COR-L47 (cell line): ENCODE results near the gene NEK1.
A peak's percentile ranks its signal among the peaks of the same experiment; 100 is the strongest.
"Not testable (repeated sequence)": the region's sequence is repeated elsewhere in the genome, so short reads cannot be mapped to it uniquely, and the experiment has no call there.

ENCODE experiments used
- DNase-seq: peaks from one replicate; lab custom pipeline; 2025; lab: John Stamatoyannopoulos, UW

Gene NEK1

GRCh38 chr4:169601016-169601771 lies 11.2 kb downstream of the NEK1 start:
- DNase-seq = no peak

- DNase-seq = no peak
These were observed 17.7 kb downstream of the NEK1 start for GRCh38 chr4:169594560-169595195.

- no peak for DNase-seq
These were observed 19.3 kb downstream of the NEK1 start for GRCh38 chr4:169593050-169593560.

- DNase-seq = no peak
These were observed 28.8 kb downstream of the NEK1 start for GRCh38 chr4:169583563-169583962.

DNA sequence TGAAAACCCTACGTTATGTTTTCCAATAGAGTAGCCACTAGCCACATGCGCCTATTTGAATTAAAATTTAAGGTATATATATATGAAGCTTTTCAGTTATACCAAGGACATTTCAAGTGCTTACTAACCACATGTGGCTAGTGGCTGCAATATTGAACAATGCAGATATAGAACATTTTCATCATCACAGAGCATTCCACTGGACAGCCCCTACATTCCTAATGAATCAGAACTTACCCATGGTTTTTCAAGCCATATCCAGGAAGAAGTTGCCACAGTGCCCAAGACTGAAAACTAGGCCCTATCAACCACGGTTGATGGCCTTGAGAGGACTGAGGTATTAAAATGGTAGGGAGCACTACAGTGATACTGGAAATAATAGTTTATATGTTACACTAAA lies 29.7 kb downstream of the NEK1 start:
- no peak for DNase-seq

GRCh38 chr4:169582203-169582602 lies 30.2 kb downstream of the NEK1 start:
- DNase-seq = no peak

DNA sequence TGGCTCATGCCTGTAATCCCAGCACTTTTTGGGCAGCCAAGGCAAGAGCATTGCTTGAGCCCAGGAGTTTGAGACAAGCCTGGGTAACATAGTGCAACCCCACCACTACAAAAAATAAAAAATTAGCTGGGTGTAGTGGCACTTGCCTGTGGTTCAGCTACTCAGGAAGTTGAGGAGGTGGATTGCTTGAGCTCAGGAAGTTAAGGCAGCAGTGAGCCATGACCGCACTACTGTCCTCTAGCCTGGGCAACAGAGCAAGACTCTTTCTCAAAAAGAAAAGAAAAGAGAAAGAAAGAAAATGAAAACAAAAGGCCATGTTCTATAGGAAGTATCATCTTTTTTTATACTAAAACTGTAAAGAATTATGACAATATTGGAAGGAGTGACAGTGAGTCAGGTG lies 38.5 kb downstream of the NEK1 start:
- DNase-seq = no peak

DNA sequence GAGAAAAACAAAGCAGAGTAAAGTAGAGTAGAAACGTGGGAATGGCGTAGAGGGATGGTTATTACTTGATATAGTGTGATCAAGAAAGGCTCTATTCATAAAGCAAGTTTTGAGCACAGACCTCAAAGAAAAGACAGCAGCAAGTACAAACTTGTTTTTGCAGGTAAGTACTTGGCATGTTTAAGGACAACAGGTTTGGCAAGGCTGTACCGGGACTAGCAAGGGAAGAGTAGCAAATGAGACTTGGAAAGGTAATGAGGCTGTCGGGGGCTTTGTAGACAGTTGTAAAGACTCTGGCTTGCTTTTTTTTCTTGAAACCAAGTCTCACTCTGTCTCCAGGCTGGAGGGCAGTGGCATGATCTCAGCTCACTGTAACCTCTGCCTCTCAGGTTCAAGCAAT lies 40.9 kb downstream of the NEK1 start:
- no peak for DNase-seq

DNA sequence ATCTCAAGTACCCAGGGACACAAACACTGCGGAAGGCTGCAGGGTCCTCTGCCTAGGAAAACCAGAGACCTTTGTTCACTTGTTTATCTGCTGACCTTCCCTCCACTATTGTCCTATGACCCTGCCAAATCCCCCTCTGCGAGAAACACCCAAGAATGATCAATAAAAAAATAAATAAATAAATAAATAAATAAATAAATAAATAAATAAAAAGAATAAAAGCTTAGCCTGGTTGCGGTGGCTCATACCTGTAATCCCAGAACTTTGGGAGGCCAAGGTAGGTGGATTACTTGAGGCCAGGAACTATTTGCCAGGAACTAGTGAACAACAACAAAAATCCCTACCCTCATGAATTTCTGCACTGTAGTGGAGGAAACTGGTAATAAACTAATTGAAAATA lies 41.4 kb downstream of the NEK1 start:
- DNase-seq = not testable (repeated sequence)

- not testable (repeated sequence) for DNase-seq
These were observed 42.1 kb downstream of the NEK1 start for GRCh38 chr4:169570266-169570665.

GRCh38 chr4:169569188-169569587 lies 43.2 kb downstream of the NEK1 start:
- DNase-seq = not testable (repeated sequence)

DNA sequence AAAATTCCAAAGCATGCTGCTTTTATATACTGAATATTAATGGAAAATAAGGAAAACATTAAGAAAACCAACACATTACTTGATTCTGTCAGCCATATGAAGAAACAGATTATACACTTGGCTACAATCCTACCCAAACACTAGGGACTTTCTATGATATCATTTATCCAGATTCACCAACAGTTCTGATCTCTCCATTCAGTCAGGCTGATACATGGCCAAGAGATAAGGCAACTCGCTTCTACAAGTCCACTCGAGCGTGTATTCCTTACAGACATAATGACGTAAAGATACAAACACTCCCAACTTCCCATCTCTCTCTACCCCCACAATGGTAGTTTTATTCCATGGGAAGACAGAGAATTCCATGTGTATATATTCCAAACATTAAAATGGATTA lies 44.5 kb downstream of the NEK1 start:
- DNase-seq = no peak

GRCh38 chr4:169566021-169566818 lies 46.2 kb downstream of the NEK1 start:
- DNase-seq = peak; percentile 56

- DNase-seq = no peak
These were observed 46.8 kb downstream of the NEK1 start for GRCh38 chr4:169565606-169566005.

GRCh38 chr4:169557061-169557636 lies 55.2 kb downstream of the NEK1 start:
- no peak for DNase-seq

- not testable (repeated sequence) for DNase-seq
These were observed 65.8 kb downstream of the NEK1 start for GRCh38 chr4:169546548-169546947.

DNA sequence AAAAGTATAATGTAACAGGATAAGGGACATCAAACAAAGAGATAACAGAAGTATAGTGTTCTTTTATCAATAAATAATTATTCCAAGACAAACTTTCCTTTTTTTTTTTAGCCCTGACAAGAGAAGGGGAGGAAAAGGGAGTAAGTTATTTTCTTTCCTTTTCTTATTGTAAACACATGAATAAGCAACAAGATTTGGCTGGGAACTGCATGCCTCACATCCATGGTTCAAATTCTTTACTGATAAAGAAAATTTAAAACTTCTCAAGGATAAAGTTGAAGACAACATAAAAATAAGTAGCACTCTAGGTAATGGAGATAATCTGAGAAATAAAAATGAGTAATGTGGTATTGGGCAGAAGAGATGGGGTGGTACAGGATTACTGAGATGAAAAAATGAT lies 71.6 kb downstream of the NEK1 start:
- no peak for DNase-seq

DNA sequence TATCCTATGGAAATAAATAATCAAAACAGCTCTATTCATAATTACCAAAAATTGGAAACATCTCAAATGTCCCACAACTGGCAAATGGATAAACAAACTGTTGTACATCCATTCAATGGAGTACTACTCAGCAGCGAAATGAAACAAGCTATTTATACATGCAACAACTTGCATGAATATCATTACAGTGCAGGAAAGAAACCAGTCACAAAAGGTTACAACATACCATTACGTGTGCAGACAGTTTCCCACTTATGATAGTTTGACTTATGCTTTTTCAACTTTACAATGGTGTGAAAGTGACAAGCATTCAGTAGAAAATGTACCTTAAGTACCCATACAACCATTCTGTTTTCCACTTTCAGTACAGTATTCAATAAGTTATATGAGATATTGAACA lies 82.3 kb downstream of the NEK1 start:
- no peak for DNase-seq

DNA sequence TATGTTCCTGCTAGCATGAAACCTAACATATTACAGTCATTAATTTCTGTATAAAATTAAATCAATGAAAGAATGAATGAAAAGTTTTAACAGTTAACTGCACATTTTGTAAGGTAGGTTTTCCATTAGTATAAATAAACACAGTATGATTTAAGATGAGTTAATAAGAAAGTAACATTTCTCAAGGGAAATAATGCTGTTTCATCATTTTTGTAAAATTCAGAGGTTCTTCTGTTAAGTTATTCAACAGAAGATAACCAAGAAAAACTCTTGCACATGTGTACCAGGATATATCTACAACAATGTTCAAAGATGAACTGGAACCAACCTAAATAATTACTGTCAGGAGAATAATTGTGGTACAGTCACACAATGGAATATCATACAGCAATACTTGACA lies 88.6 kb downstream of the NEK1 start:
- DNase-seq = no peak

DNA sequence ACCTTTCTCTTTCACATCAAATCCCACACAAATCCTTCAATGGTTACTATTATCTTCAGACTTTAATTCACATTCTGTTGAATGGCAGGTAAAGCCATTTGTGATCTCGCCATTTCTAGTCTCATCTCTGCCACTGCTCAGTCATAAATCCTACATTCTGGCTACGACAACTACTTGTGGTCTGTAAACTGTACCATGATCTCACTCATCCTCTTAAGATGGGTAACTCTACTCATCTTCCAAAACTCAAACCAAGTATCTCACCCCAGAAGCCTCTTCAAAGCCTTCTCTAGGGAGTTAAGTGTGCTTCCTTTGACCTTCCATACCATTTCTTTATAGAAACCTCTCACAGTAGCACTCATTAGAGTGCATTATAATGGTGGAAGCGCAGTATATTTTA lies 101.8 kb downstream of the NEK1 start:
- DNase-seq = no peak

DNA sequence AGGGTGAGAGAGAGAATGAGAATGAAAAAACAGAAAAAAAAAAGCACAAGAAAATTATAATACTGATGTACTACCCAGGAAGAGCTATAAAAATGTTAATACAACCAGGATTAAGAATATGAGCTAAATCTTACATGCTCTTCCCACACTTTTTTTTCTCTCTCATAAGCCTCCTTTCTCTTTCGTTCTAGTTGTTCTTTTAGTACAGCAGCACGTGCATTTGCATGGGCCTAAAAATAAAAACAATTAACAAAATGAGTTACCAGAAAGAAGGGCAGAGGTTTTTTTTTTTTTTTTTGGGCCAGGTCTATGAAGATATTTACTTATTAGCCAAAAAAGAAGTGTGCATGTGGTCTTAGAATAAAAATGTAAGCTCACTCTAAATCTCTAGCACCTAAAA lies 105.5 kb downstream of the NEK1 start:
- DNase-seq = no peak

DNA sequence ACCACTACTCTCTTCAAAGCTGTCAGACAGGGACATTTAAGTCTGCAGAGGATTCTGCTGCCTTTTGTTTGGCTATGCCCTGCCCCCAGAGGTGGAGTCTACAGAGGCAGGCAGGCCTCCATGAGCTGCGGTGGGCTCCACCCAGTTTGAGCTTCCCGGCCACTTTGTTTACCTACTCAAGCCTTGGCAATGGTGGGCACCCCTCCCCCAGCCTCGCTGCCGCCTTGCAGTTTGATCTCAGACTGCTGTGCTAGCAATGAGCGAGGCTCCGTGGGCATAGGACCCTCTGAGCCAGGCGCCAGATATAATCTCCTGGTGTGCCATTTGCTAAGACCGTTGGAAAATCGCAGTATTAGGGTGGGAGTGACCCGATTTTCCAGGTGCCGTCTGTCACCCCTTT lies 112.5 kb downstream of the NEK1 start:
- DNase-seq = not testable (repeated sequence)
